Stomach (tissue), 19 donors: ENCODE results near the gene MAGEB3. TPM values are rescaled to one million over a fixed set of nuclear protein-coding genes. Genes with fewer than 3 reads are reported as not detected.
"Not testable (repeated sequence)": the region's sequence is repeated elsewhere in the genome, so short reads cannot be mapped to it uniquely, and the experiment has no call there.

Source experiments
- DNase-seq, 2 donors: peaks; one replicate each; pipeline versions ENCODE4 v3.0.0 to v3.0.0-alpha.2; 2013 to 2019
- H3K27ac ChIP-seq, 5 donors: fragments of 200-600 bp in 4 of 5; sonication (generic) in 4 of 5; one replicate each; pipeline ENCODE4 v1.5.1; 2013 to 2019; ENCODE audit warnings: mild to moderate bottlenecking in 1 of 5, moderate library complexity in 1 of 5
- H3K27me3 ChIP-seq, 3 donors: fragments of 200-600 bp; sonication (generic); one replicate each; pipeline ENCODE4 v1.5.1; 2017 to 2019; ENCODE audit warnings: mixed run types in 1 of 3
- H3K36me3 ChIP-seq, 4 donors: fragments of 200-600 bp; sonication (generic); 1 replicate in 3 of 4; 2 replicates in 1 of 4; pipeline ENCODE4 v1.5.1; 2016 to 2019
- H3K4me1 ChIP-seq, 4 donors: fragments of 200-600 bp; sonication (generic); one replicate each; pipeline ENCODE4 v1.5.1; 2016 to 2019
- H3K4me3 ChIP-seq, 4 donors: fragments of 200-600 bp; sonication (generic) in 3 of 4; one replicate each; pipeline ENCODE4 v1.5.1; 2016 to 2019; ENCODE audit warnings: mild to moderate bottlenecking in 1 of 4
- H3K9me3 ChIP-seq, 4 donors: fragments of 200-600 bp; sonication (generic); one replicate each; pipeline ENCODE4 v1.5.1; 2016 to 2019
- EP300 ChIP-seq: sonication (generic); formaldehyde crosslinking; IDR thresholded peaks from one replicate; pipeline ENCODE4 v1.6.1; 2017; ENCODE audit warnings: antibody characterized with exemption
- POLR2A ChIP-seq, 4 donors: fragments of 450-650 bp; IDR thresholded peaks; one replicate each; pipeline ENCODE4 v1.6.1; 2016; ENCODE audit warnings: antibody characterized with exemption in 4 of 4, control low read depth in 2 of 4, mild to moderate bottlenecking in 1 of 4, moderate library complexity in 1 of 4
- POLR2AphosphoS5 ChIP-seq, 3 donors: sonication (generic); formaldehyde crosslinking; IDR thresholded peaks; one replicate each; pipeline ENCODE4 v1.6.1; 2016; ENCODE audit warnings: antibody characterized with exemption in 3 of 3
- WGBS, 5 donors: extraction: QIAGEN DNeasy Blood & Tissue Kit in 3 of 5; methylation state at CpG; one replicate each; pipeline versions ENCODE4 v1.1.5 to v1.1.7; 2013 to 2018; 5-methylcytosine and 5-hydroxymethylcytosine counted together
- intact Hi-C: fragments of 100-400 bp; cut with DNase I; formaldehyde crosslinking; loops from one replicate; pipeline ENCODE4 v1.15.1; 2023; ENCODE audit warnings: low total_unique reads
- long read RNA-seq, 10 donors: transcript quantifications; one replicate each; lab custom pipeline, GENCODE V29; 2026
- polyA plus RNA-seq, 3 donors: library from polyadenylated mRNA; stranded (reverse); fragments of 200-250 nt; gene quantifications; one replicate each; pipeline ENCODE4 v1.2.3, GENCODE V29; 2013
- total RNA-seq, 5 donors: library from RNA; depleted of rRNA; stranded (reverse); fragments of >200 nt; gene quantifications; one replicate each; pipeline versions ENCODE4 v1.1.0 to v1.2.3, GENCODE V29; 2014 to 2016
- TF ChIP-seq, protein P1 (sequence below), 7 experiments: fragments of 450-650 bp in 4 of 7; fragments of 200-600 bp in 3 of 7; sonication (generic) in 3 of 7; IDR thresholded peaks; one replicate each; pipeline ENCODE4 v1.5.1; 2016 to 2019; ENCODE audit warnings: antibody characterized with exemption in 7 of 7, control low read depth in 2 of 7, mild to moderate bottlenecking in 1 of 7
- donor health status: healthy with polysubstance abuse.
- donor health status: Bipolar disorder and iron deficiency.
- donor health status: healthy.

The MAGEB3 gene
- not detected for total RNA-seq
- not detected for polyA plus RNA-seq
- long read RNA-seq, donor 1 = 0 reads
- long read RNA-seq, donor 2 = 0 reads
- long read RNA-seq, donor 3 = 0 reads
- long read RNA-seq, donor 4 = 0 reads
- long read RNA-seq, donor 5 = 0 reads
- long read RNA-seq, donor 6 = 0 reads
- long read RNA-seq, donor 7 = 0 reads
- long read RNA-seq, donor 8 = 0 reads
- long read RNA-seq, donor 9 = 0 reads
- long read RNA-seq, donor 10 = 0 reads

DNA sequence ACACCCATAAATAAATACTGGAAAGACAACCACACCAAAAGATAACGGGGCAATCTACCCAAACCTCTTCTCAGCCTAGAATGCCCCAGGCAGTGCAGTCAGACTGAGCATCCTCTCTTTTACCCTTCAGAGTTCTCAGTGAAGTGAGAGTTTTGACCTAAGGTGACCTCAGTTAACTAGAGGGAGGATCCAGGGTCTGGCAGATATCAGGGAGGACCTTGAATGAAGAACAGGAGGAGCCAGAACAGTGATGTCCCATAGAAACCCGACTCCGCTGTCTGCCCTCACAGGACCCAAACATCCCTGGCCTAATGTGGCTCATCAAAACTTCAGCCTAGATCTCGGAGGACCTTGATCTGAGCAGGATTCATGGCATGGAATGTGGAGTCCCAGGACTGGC lies at the start of gene MAGEB3:
Gene MAGEB3 (plus strand): TSS at position 263 of the 400 bp plus-strand sequence. CDS start 5,268 bp downstream, outside the sequence.
- TF ChIP-seq POLR2AphosphoS5 (IDR thresholded peaks at IDR 0.05) (no peak), POLR2A (IDR thresholded peaks at IDR 0.05) (no peak), EP300 (no peak)
- TF ChIP-seq, protein P1, sequence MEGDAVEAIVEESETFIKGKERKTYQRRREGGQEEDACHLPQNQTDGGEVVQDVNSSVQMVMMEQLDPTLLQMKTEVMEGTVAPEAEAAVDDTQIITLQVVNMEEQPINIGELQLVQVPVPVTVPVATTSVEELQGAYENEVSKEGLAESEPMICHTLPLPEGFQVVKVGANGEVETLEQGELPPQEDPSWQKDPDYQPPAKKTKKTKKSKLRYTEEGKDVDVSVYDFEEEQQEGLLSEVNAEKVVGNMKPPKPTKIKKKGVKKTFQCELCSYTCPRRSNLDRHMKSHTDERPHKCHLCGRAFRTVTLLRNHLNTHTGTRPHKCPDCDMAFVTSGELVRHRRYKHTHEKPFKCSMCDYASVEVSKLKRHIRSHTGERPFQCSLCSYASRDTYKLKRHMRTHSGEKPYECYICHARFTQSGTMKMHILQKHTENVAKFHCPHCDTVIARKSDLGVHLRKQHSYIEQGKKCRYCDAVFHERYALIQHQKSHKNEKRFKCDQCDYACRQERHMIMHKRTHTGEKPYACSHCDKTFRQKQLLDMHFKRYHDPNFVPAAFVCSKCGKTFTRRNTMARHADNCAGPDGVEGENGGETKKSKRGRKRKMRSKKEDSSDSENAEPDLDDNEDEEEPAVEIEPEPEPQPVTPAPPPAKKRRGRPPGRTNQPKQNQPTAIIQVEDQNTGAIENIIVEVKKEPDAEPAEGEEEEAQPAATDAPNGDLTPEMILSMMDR (IDR thresholded peaks at IDR 0.05) = no peak
- intact Hi-C loops = no loop called here
- Histone ChIP-seq H3K4me1 (no peaks in the 10 kb centered on the region), H3K36me3 (no peaks in the 10 kb centered on the region), H3K27me3 (no peaks in the 10 kb centered on the region), H3K27ac (no peak within 1 kb of the TSS), H3K4me3 (no peak within 1 kb of the TSS), H3K9me3 (no peaks in the 10 kb centered on the region)
- no peak for DNase-seq
- 14 to 84% (median 74%) methylated on average over 1 to 4 of the region's 4 CpGs for whole genome bisulfite sequencing, 5 donors

- Histone ChIP-seq H3K27me3 (peaks cover 0 to 13% (median 0%) of the 10 kb centered on the region in 3 donors), H3K27ac (no peak overlapping the region), H3K9me3 (no peaks in the 10 kb centered on the region), H3K4me1 (no peaks in the 10 kb centered on the region), H3K36me3 (no peaks in the 10 kb centered on the region), H3K4me3 (no peak overlapping the region)
- TF ChIP-seq EP300 = no peak
- TF ChIP-seq, protein P1 (IDR thresholded peaks at IDR 0.05) = no peak
- TF ChIP-seq POLR2A (IDR thresholded peaks at IDR 0.05) = no peak
- no peak for TF ChIP-seq POLR2AphosphoS5 (IDR thresholded peaks at IDR 0.05)
- intact Hi-C loops = no loop called here
- WGBS, 5 donors = 18 to 55% (median 46%) methylated on average over 1 of the region's 1 CpG
- DNase-seq = no peak
These were observed 49.1 kb upstream of the MAGEB3 start for GRCh38 chrX:30181353-30181752.

GRCh38 chrX:30183554-30183953 lies 46.9 kb upstream of the MAGEB3 start:
- 33 to 72% (median 54%) methylated on average over 3 of the region's 3 CpGs for WGBS, 5 donors
- H3K36me3 ChIP-seq = no peaks in the 10 kb centered on the region
- H3K9me3 ChIP-seq = no peaks in the 10 kb centered on the region
- DNase-seq = no peak
- H3K4me1 ChIP-seq = no peaks in the 10 kb centered on the region
- intact Hi-C loops = no loop called here
- TF ChIP-seq POLR2A (IDR thresholded peaks at IDR 0.05) = no peak
- no peak for TF ChIP-seq POLR2AphosphoS5 (IDR thresholded peaks at IDR 0.05)
- TF ChIP-seq, protein P1 (IDR thresholded peaks at IDR 0.05) = no peak
- TF ChIP-seq EP300 = no peak
- peaks cover 0 to 13% (median 0%) of the 10 kb centered on the region in 3 donors for H3K27me3 ChIP-seq
- H3K4me3 ChIP-seq = no peak overlapping the region
- no peak overlapping the region for H3K27ac ChIP-seq

GRCh38 chrX:30190426-30190825 lies 40.0 kb upstream of the MAGEB3 start:
- Histone ChIP-seq H3K27ac (no peak overlapping the region), H3K27me3 (peaks cover 0 to 7% (median 0%) of the 10 kb centered on the region in 3 donors), H3K9me3 (no peaks in the 10 kb centered on the region), H3K4me1 (no peaks in the 10 kb centered on the region), H3K4me3 (no peak overlapping the region), H3K36me3 (no peaks in the 10 kb centered on the region)
- WGBS, 5 donors = 84 to 95% (median 93%) methylated on average over 2 of the region's 2 CpGs
- TF ChIP-seq POLR2AphosphoS5 (IDR thresholded peaks at IDR 0.05) = no peak
- no peak for TF ChIP-seq POLR2A (IDR thresholded peaks at IDR 0.05)
- TF ChIP-seq, protein P1 (IDR thresholded peaks at IDR 0.05) = no peak
- no peak for TF ChIP-seq EP300
- no peak for DNase-seq
- intact Hi-C loops = no loop called here

GRCh38 chrX:30193910-30194309 lies 36.5 kb upstream of the MAGEB3 start:
- 50 to 81% (median 63%) methylated on average over 6 of the region's 6 CpGs for WGBS, 5 donors
- H3K4me3 ChIP-seq, H3K27me3 ChIP-seq, DNase-seq, H3K36me3 ChIP-seq, H3K4me1 ChIP-seq, intact Hi-C loops, H3K9me3 ChIP-seq, H3K27ac ChIP-seq: not testable (repeated sequence)
